ENCODE results near the gene FBXO27. TPM values are rescaled to one million over a fixed set of nuclear protein-coding genes. Genes with fewer than 3 reads are reported as not detected.
A peak's percentile ranks its signal among the peaks of the same experiment; 100 is the strongest.

The FBXO27 gene
- total RNA-seq, 1 donor from 2014 or later: 0.84 TPM

GRCh38 chr19:39030854-39031367 is 1.4 kb downstream of the FBXO27 start:
- intact Hi-C loops (cut with micrococcal nuclease): loop anchor here (10.0 kb wide), 1 partner anchor 56 kb away; the partner anchor contains the start of gene FBXO17
- H3K36me3 Mint-ChIP-seq (ENCODE audit: low read depth): no peaks in the 10 kb centered on the region
- no peak overlapping the region for H3K27ac Mint-ChIP-seq
- DNase-seq (ENCODE audit: low spot score): no peak
- H3K9me3 Mint-ChIP-seq: peaks cover 4% of the 10 kb centered on the region
- H3K4me3 Mint-ChIP-seq (ENCODE audit: low read depth): peak overlapping the region; percentile 51
- peaks cover 25% of the 10 kb centered on the region for H3K27me3 Mint-ChIP-seq (ENCODE audit: low read depth)
- peaks cover 7% of the 10 kb centered on the region for H3K4me1 Mint-ChIP-seq (ENCODE audit: low read depth)

GRCh38 chr19:39024875-39025641 is 7.3 kb downstream of the FBXO27 start:
- Mint-ChIP-seq H3K27ac (no peak overlapping the region), H3K4me3 (ENCODE audit: low read depth) (no peak overlapping the region), H3K4me1 (ENCODE audit: low read depth) (no peaks in the 10 kb centered on the region), H3K9me3 (peaks cover 4% of the 10 kb centered on the region), H3K36me3 (ENCODE audit: low read depth) (no peaks in the 10 kb centered on the region), H3K27me3 (ENCODE audit: low read depth) (peaks cover 8% of the 10 kb centered on the region)
- intact Hi-C loops (cut with micrococcal nuclease): no loop called here
- DNase-seq (ENCODE audit: low spot score): no peak

GRCh38 chr19:39021063-39021462 is 11.3 kb downstream of the FBXO27 start:
- Mint-ChIP-seq H3K27ac (no peak overlapping the region), H3K9me3 (no peaks in the 10 kb centered on the region), H3K36me3 (ENCODE audit: low read depth) (no peaks in the 10 kb centered on the region), H3K4me1 (ENCODE audit: low read depth) (no peaks in the 10 kb centered on the region), H3K4me3 (ENCODE audit: low read depth) (no peak overlapping the region), H3K27me3 (ENCODE audit: low read depth) (peaks cover 12% of the 10 kb centered on the region)
- DNase-seq (ENCODE audit: low spot score): no peak
- intact Hi-C loops (cut with micrococcal nuclease): no loop called here

- Mint-ChIP-seq H3K9me3 (no peaks in the 10 kb centered on the region), H3K27ac (no peak overlapping the region), H3K27me3 (ENCODE audit: low read depth) (peaks cover 17% of the 10 kb centered on the region), H3K4me3 (ENCODE audit: low read depth) (no peak overlapping the region), H3K36me3 (ENCODE audit: low read depth) (no peaks in the 10 kb centered on the region), H3K4me1 (ENCODE audit: low read depth) (no peaks in the 10 kb centered on the region)
- intact Hi-C loops (cut with micrococcal nuclease): no loop called here
- DNase-seq (ENCODE audit: low spot score): no peak
Measured at GRCh38 chr19:39017646-39018045, 14.7 kb downstream of the FBXO27 start.

GRCh38 chr19:39017026-39017425 is 15.3 kb downstream of the FBXO27 start:
- no peaks in the 10 kb centered on the region for H3K36me3 Mint-ChIP-seq (ENCODE audit: low read depth)
- no peak overlapping the region for H3K4me3 Mint-ChIP-seq (ENCODE audit: low read depth)
- intact Hi-C loops (cut with micrococcal nuclease): no loop called here
- H3K27ac Mint-ChIP-seq: no peak overlapping the region
- H3K4me1 Mint-ChIP-seq (ENCODE audit: low read depth): no peaks in the 10 kb centered on the region
- no peak for DNase-seq (ENCODE audit: low spot score)
- no peaks in the 10 kb centered on the region for H3K9me3 Mint-ChIP-seq
- H3K27me3 Mint-ChIP-seq (ENCODE audit: low read depth): peaks cover 17% of the 10 kb centered on the region

GRCh38 chr19:39014037-39014436 is 18.3 kb downstream of the FBXO27 start:
- Mint-ChIP-seq H3K27me3 (ENCODE audit: low read depth) (peaks cover 16% of the 10 kb centered on the region), H3K36me3 (ENCODE audit: low read depth) (no peaks in the 10 kb centered on the region), H3K4me1 (ENCODE audit: low read depth) (no peaks in the 10 kb centered on the region), H3K9me3 (no peaks in the 10 kb centered on the region), H3K4me3 (ENCODE audit: low read depth) (no peak overlapping the region), H3K27ac (no peak overlapping the region)
- intact Hi-C loops (cut with micrococcal nuclease): no loop called here
- no peak for DNase-seq (ENCODE audit: low spot score)

- H3K27me3 Mint-ChIP-seq (ENCODE audit: low read depth): peaks cover 9% of the 10 kb centered on the region
- no peaks in the 10 kb centered on the region for H3K9me3 Mint-ChIP-seq
- no peak overlapping the region for H3K4me3 Mint-ChIP-seq (ENCODE audit: low read depth)
- no peaks in the 10 kb centered on the region for H3K36me3 Mint-ChIP-seq (ENCODE audit: low read depth)
- intact Hi-C loops (cut with micrococcal nuclease): no loop called here
- no peak overlapping the region for H3K27ac Mint-ChIP-seq
- DNase-seq (ENCODE audit: low spot score): no peak
- H3K4me1 Mint-ChIP-seq (ENCODE audit: low read depth): peaks cover 7% of the 10 kb centered on the region
Measured at GRCh38 chr19:39009001-39009400, 23.3 kb downstream of the FBXO27 start.

GRCh38 chr19:39008137-39008536 is 24.2 kb downstream of the FBXO27 start:
- Mint-ChIP-seq H3K4me1 (ENCODE audit: low read depth) (peaks cover 7% of the 10 kb centered on the region), H3K36me3 (ENCODE audit: low read depth) (no peaks in the 10 kb centered on the region), H3K9me3 (no peaks in the 10 kb centered on the region), H3K27me3 (ENCODE audit: low read depth) (peaks cover 12% of the 10 kb centered on the region), H3K4me3 (ENCODE audit: low read depth) (no peak overlapping the region), H3K27ac (no peak overlapping the region)
- DNase-seq (ENCODE audit: low spot score): no peak
- intact Hi-C loops (cut with micrococcal nuclease): no loop called here

GRCh38 chr19:39007096-39007495 is 25.3 kb downstream of the FBXO27 start:
- no peak overlapping the region for H3K27ac Mint-ChIP-seq
- DNase-seq (ENCODE audit: low spot score): no peak
- H3K27me3 Mint-ChIP-seq (ENCODE audit: low read depth): peaks cover 13% of the 10 kb centered on the region
- H3K9me3 Mint-ChIP-seq: no peaks in the 10 kb centered on the region
- intact Hi-C loops (cut with micrococcal nuclease): loop anchor here (2.0 kb wide), 1 partner anchor 44 kb away; no protein-coding TSS in a partner anchor
- no peak overlapping the region for H3K4me3 Mint-ChIP-seq (ENCODE audit: low read depth)
- H3K36me3 Mint-ChIP-seq (ENCODE audit: low read depth): no peaks in the 10 kb centered on the region
- peaks cover 7% of the 10 kb centered on the region for H3K4me1 Mint-ChIP-seq (ENCODE audit: low read depth)

- Mint-ChIP-seq H3K27ac (no peak overlapping the region), H3K36me3 (ENCODE audit: low read depth) (no peaks in the 10 kb centered on the region), H3K4me1 (ENCODE audit: low read depth) (peaks cover 7% of the 10 kb centered on the region), H3K9me3 (no peaks in the 10 kb centered on the region), H3K27me3 (ENCODE audit: low read depth) (peaks cover 11% of the 10 kb centered on the region), H3K4me3 (ENCODE audit: low read depth) (no peak overlapping the region)
- no peak for DNase-seq (ENCODE audit: low spot score)
- intact Hi-C loops (cut with micrococcal nuclease): no loop called here
Measured at GRCh38 chr19:39004403-39004802, 27.9 kb downstream of the FBXO27 start.

- Mint-ChIP-seq H3K27ac (no peak overlapping the region), H3K9me3 (no peaks in the 10 kb centered on the region), H3K4me1 (ENCODE audit: low read depth) (peaks cover 7% of the 10 kb centered on the region), H3K4me3 (ENCODE audit: low read depth) (no peak overlapping the region), H3K27me3 (ENCODE audit: low read depth) (peaks cover 9% of the 10 kb centered on the region), H3K36me3 (ENCODE audit: low read depth) (no peaks in the 10 kb centered on the region)
- intact Hi-C loops (cut with micrococcal nuclease): no loop called here
- DNase-seq (ENCODE audit: low spot score): no peak
Measured at GRCh38 chr19:39003796-39004195, 28.6 kb downstream of the FBXO27 start.

- no peak for DNase-seq (ENCODE audit: low spot score)
- H3K36me3 Mint-ChIP-seq (ENCODE audit: low read depth): no peaks in the 10 kb centered on the region
- H3K27me3 Mint-ChIP-seq (ENCODE audit: low read depth): peaks cover 6% of the 10 kb centered on the region
- no peak overlapping the region for H3K4me3 Mint-ChIP-seq (ENCODE audit: low read depth)
- no peak overlapping the region for H3K27ac Mint-ChIP-seq
- peaks cover 7% of the 10 kb centered on the region for H3K4me1 Mint-ChIP-seq (ENCODE audit: low read depth)
- no peaks in the 10 kb centered on the region for H3K9me3 Mint-ChIP-seq
- intact Hi-C loops (cut with micrococcal nuclease): no loop called here
Measured at GRCh38 chr19:39003188-39003587, 29.2 kb downstream of the FBXO27 start.

GRCh38 chr19:39001041-39001440 is 31.3 kb downstream of the FBXO27 start:
- H3K27ac Mint-ChIP-seq: no peak overlapping the region
- H3K36me3 Mint-ChIP-seq (ENCODE audit: low read depth): no peaks in the 10 kb centered on the region
- intact Hi-C loops (cut with micrococcal nuclease): no loop called here
- peaks cover 6% of the 10 kb centered on the region for H3K27me3 Mint-ChIP-seq (ENCODE audit: low read depth)
- no peaks in the 10 kb centered on the region for H3K9me3 Mint-ChIP-seq
- DNase-seq (ENCODE audit: low spot score): no peak
- no peak overlapping the region for H3K4me3 Mint-ChIP-seq (ENCODE audit: low read depth)
- H3K4me1 Mint-ChIP-seq (ENCODE audit: low read depth): peaks cover 3% of the 10 kb centered on the region
